A549 treated with ZK216348 at 1 μM for 4 hours (cell line): ENCODE data around the gene MRM1. TPM values are rescaled to one million over a fixed set of nuclear protein-coding genes. Genes with fewer than 3 reads are reported as not detected.

Source experiments
- total RNA-seq: library from RNA; stranded (reverse); fragments of 200-300 nt; extraction: Qiagen RNA extraction; gene quantifications from 5 replicates; pipeline ENCODE4 v1.2.3, GENCODE V29; 2022; ENCODE audit warnings: low read depth

Gene MRM1, protein sequence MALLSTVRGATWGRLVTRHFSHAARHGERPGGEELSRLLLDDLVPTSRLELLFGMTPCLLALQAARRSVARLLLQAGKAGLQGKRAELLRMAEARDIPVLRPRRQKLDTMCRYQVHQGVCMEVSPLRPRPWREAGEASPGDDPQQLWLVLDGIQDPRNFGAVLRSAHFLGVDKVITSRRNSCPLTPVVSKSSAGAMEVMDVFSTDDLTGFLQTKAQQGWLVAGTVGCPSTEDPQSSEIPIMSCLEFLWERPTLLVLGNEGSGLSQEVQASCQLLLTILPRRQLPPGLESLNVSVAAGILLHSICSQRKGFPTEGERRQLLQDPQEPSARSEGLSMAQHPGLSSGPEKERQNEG
- 10.0 to 18.4 TPM (median 17.9 TPM) in 5 replicates for total RNA-seq

DNA sequence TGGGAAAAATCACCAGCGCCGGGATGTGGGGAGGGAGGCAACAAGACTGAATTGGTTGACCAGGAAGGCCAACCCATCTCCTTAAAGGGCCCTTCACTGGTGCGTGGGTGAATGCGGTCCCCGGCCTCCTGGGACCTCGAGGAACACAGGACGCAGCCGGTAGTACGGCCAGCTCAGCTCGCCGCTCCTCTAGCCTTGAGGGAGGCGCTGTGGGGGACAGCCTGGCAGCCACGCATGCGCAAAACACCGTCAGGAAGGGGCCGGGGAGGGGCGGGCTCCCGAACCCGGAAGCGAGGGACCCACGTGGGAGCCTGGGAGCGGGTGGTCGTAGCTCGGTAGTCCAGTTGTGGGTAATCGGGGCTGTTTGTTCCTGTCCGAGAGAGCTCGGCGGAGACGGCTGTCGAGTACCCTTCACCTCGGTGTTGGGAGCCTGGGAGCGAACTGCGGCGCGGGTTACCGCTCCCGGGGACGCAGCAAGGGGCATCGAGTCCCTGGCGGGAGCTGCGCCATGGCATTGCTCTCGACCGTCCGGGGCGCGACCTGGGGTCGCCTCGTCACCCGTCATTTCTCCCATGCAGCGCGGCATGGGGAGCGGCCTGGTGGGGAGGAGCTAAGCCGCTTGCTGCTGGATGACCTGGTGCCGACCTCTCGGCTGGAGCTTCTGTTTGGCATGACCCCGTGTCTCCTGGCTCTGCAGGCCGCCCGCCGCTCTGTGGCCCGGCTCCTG is at the start of gene MRM1:
TSS of gene MRM1 (plus strand) at position 281 of the 727 bp plus-strand sequence. CDS start at position 509, 228 bp downstream.

DNA sequence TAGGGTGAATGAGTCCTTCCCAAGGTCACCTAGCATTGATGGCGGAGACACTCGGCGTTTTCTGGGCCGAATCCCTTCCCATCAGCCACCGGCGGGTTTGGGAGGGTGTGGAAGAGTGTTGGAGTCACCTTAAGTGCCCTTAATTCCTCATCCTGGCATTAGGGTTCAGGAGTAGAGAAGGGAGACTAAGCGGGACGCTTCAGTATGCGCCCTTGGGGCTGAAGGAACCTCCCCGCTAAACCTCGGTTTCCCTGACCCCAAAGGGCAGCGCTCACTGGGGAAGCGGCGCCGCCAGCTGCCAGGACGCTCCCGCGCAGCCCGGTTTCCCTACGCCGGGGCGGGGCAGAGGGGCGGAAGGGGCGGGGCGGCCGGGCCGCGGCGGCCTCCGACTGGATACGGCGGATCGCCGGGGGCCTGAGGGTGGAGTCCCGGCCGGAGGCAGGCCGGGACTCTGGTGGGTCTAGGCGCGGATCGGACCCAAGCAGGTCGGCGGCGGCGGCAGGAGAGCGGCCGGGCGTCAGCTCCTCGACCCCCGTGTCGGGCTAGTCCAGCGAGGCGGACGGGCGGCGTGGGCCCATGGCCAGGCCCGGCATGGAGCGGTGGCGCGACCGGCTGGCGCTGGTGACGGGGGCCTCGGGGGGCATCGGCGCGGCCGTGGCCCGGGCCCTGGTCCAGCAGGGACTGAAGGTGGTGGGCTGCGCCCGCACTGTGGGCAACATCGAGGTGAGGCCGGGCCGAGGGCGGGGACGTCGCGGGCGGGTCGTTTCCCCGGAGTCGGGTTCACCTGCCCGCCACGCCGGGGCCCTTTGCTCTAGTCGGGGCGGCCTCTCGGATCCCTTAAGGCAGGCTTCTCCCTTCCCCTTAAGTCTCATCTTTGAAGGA is 9.7 kb upstream of the MRM1 start, which contains the start of gene DHRS11:
TSS of gene DHRS11 (plus strand) at position 446 of the 882 bp plus-strand sequence. CDS start at position 577, 131 bp downstream.

Other genes starting within 250 kb of the MRM1 start
- gene TBC1D3H, start 213.1 kb upstream of the MRM1 start, total RNA-seq: not detected in 5 replicates
- gene ZNHIT3, start 114.9 kb upstream of the MRM1 start, total RNA-seq: 76.2 to 89.2 TPM (median 80.7 TPM) in 5 replicates
- 49.9 to 65.9 TPM (median 62.7 TPM) in 5 replicates for gene MYO19, start 66.7 kb upstream of the MRM1 start, total RNA-seq
- gene PIGW, start 66.6 kb upstream of the MRM1 start, total RNA-seq: 21.0 to 31.1 TPM (median 24.4 TPM) in 5 replicates
- 57.6 to 81.3 TPM (median 63.4 TPM) in 5 replicates for gene GGNBP2, start 56.7 kb upstream of the MRM1 start, total RNA-seq
- 4.9 to 9.2 TPM (median 7.5 TPM) in 5 replicates for gene DHRS11, start 9.7 kb upstream of the MRM1 start, total RNA-seq